Measurements from ENCODE around the gene NUP210L.
A peak's percentile ranks its signal among the peaks of the same experiment; 100 is the strongest.
"Not testable (repeated sequence)": the region's sequence is repeated elsewhere in the genome, so short reads cannot be mapped to it uniquely, and the experiment has no call there.

The NUP210L gene

GRCh38 chr1:154100141-154100540 lies 54.7 kb downstream of the NUP210L start:
- not testable (repeated sequence) for H3K79me1 ChIP-seq (replicated peaks; ENCODE audit: low read length, poor library complexity, severe bottlenecking); H3K4me1 ChIP-seq (ENCODE audit: control insufficient read depth, insufficient read depth, low read depth, low read length); H3K9me3 ChIP-seq (ENCODE audit: control insufficient read depth, low read length); H3K27ac ChIP-seq (ENCODE audit: low read length, poor library complexity, severe bottlenecking); H4K8ac ChIP-seq (ENCODE audit: low read length); H3K4ac ChIP-seq (ENCODE audit: low read depth in 1 of 2, low read length in 2 of 2); H3K18ac ChIP-seq (ENCODE audit: low read depth in 1 of 2, low read length in 2 of 2); H3K4me2 ChIP-seq (ENCODE audit: low read length, poor library complexity, severe bottlenecking); H2BK12ac ChIP-seq (ENCODE audit: low read length in 2 of 2); H2BK15ac ChIP-seq (ENCODE audit: low read depth, poor library complexity, severe bottlenecking); H4K91ac ChIP-seq (ENCODE audit: low read length); H3K4me3 ChIP-seq (ENCODE audit: insufficient read depth in 1 of 2, low read depth in 1 of 2, low read length in 2 of 2); H2AK5ac ChIP-seq (ENCODE audit: low read length, severe bottlenecking); H2BK120ac ChIP-seq (ENCODE audit: low read depth, low read length); H3K23ac ChIP-seq (ENCODE audit: low read length in 2 of 2); DNase-seq; H3K9ac ChIP-seq (ENCODE audit: low read length); H3K14ac ChIP-seq (ENCODE audit: low read length in 2 of 2); H2AFZ ChIP-seq (ENCODE audit: low read depth, low read length); H2BK5ac ChIP-seq (ENCODE audit: low read depth, low read length, poor library complexity, severe bottlenecking); H3K27me3 ChIP-seq (ENCODE audit: control insufficient read depth in 1 of 2, insufficient read depth in 1 of 2, low read length in 2 of 2); H3K36me3 ChIP-seq (ENCODE audit: control insufficient read depth in 1 of 2, insufficient read depth in 2 of 2, low read depth in 1 of 2, low read length in 2 of 2)
- 86% methylated on average over 5 of the region's 5 CpGs for WGBS

- no peak overlapping the region for H2BK5ac ChIP-seq (ENCODE audit: low read depth, low read length, poor library complexity, severe bottlenecking)
- no peak for DNase-seq
- WGBS, result 67% methylated on average over 2 of the region's 2 CpGs
Observed at GRCh38 chr1:154097873-154098272, 57.0 kb downstream of the NUP210L start.

GRCh38 chr1:154095456-154096060 lies 59.3 kb downstream of the NUP210L start:
- no peaks in the 10 kb centered on the region for H3K4me1 ChIP-seq (ENCODE audit: control insufficient read depth, insufficient read depth, low read depth, low read length)
- no peak overlapping the region for H2BK15ac ChIP-seq (ENCODE audit: low read depth, poor library complexity, severe bottlenecking)
- no peak overlapping the region for H3K9ac ChIP-seq (ENCODE audit: low read length)
- H3K18ac ChIP-seq (ENCODE audit: low read depth in 1 of 2, low read length in 2 of 2), result no peak overlapping the region
- no peak overlapping the region for H2BK12ac ChIP-seq (ENCODE audit: low read length in 2 of 2)
- H2BK5ac ChIP-seq (ENCODE audit: low read depth, low read length, poor library complexity, severe bottlenecking), result no peak overlapping the region
- H3K79me1 ChIP-seq (replicated peaks; ENCODE audit: low read length, poor library complexity, severe bottlenecking), result no peaks in the 10 kb centered on the region
- no peak overlapping the region for H3K4ac ChIP-seq (ENCODE audit: low read depth in 1 of 2, low read length in 2 of 2)
- no peak for DNase-seq
- H2AFZ ChIP-seq (ENCODE audit: low read depth, low read length), result no peak overlapping the region
- no peak overlapping the region for H3K4me2 ChIP-seq (ENCODE audit: low read length, poor library complexity, severe bottlenecking)
- H3K27ac ChIP-seq (ENCODE audit: low read length, poor library complexity, severe bottlenecking), result no peak overlapping the region
- H3K23ac ChIP-seq (ENCODE audit: low read length in 2 of 2), result no peak overlapping the region
- H3K4me3 ChIP-seq (ENCODE audit: insufficient read depth in 1 of 2, low read depth in 1 of 2, low read length in 2 of 2), result no peak overlapping the region
- H3K14ac ChIP-seq (ENCODE audit: low read length in 2 of 2), result no peak overlapping the region
- H2AK5ac ChIP-seq (ENCODE audit: low read length, severe bottlenecking), result no peak overlapping the region
- H4K8ac ChIP-seq (ENCODE audit: low read length), result no peak overlapping the region
- 100% methylated on average over 1 of the region's 2 CpGs for WGBS
- H4K91ac ChIP-seq (ENCODE audit: low read length), result no peak overlapping the region
- H3K27me3 ChIP-seq (ENCODE audit: control insufficient read depth in 1 of 2, insufficient read depth in 1 of 2, low read length in 2 of 2), result no peaks in the 10 kb centered on the region
- H2BK120ac ChIP-seq (ENCODE audit: low read depth, low read length), result no peak overlapping the region
- H3K9me3 ChIP-seq (ENCODE audit: control insufficient read depth, low read length), result no peaks in the 10 kb centered on the region
- no peaks in the 10 kb centered on the region for H3K36me3 ChIP-seq (ENCODE audit: control insufficient read depth in 1 of 2, insufficient read depth in 2 of 2, low read depth in 1 of 2, low read length in 2 of 2)

More at GRCh38 chr1:154097873-154098272, 57.0 kb downstream of the NUP210L start:
- Histone ChIP-seq H3K27ac (ENCODE audit: low read length, poor library complexity, severe bottlenecking) (no peak overlapping the region), H3K23ac (ENCODE audit: low read length in 2 of 2) (no peak overlapping the region), H3K9ac (ENCODE audit: low read length) (no peak overlapping the region), H4K91ac (ENCODE audit: low read length) (no peak overlapping the region), H3K4me1 (ENCODE audit: control insufficient read depth, insufficient read depth, low read depth, low read length) (no peaks in the 10 kb centered on the region), H3K4me3 (ENCODE audit: insufficient read depth in 1 of 2, low read depth in 1 of 2, low read length in 2 of 2) (no peak overlapping the region), H2BK12ac (ENCODE audit: low read length in 2 of 2) (no peak overlapping the region), H3K4me2 (ENCODE audit: low read length, poor library complexity, severe bottlenecking) (no peak overlapping the region), H3K18ac (ENCODE audit: low read depth in 1 of 2, low read length in 2 of 2) (no peak overlapping the region), H4K8ac (ENCODE audit: low read length) (no peak overlapping the region), H3K4ac (ENCODE audit: low read depth in 1 of 2, low read length in 2 of 2) (no peak overlapping the region), H3K27me3 (ENCODE audit: control insufficient read depth in 1 of 2, insufficient read depth in 1 of 2, low read length in 2 of 2) (no peaks in the 10 kb centered on the region), H3K79me1 (replicated peaks; ENCODE audit: low read length, poor library complexity, severe bottlenecking) (no peaks in the 10 kb centered on the region), H3K14ac (ENCODE audit: low read length in 2 of 2) (peak overlapping the region in 1 of 2 experiments; percentile 77), H2AFZ (ENCODE audit: low read depth, low read length) (no peak overlapping the region), H3K9me3 (ENCODE audit: control insufficient read depth, low read length) (no peaks in the 10 kb centered on the region), H2BK120ac (ENCODE audit: low read depth, low read length) (no peak overlapping the region), H3K36me3 (ENCODE audit: control insufficient read depth in 1 of 2, insufficient read depth in 2 of 2, low read depth in 1 of 2, low read length in 2 of 2) (no peaks in the 10 kb centered on the region), H2BK15ac (ENCODE audit: low read depth, poor library complexity, severe bottlenecking) (no peak overlapping the region), H2AK5ac (ENCODE audit: low read length, severe bottlenecking) (no peak overlapping the region)

- H3K18ac ChIP-seq (ENCODE audit: low read depth in 1 of 2, low read length in 2 of 2), result no peak overlapping the region
- WGBS, result no CpG with 5 or more reads among the region's 4 CpGs
- no peak overlapping the region for H3K23ac ChIP-seq (ENCODE audit: low read length in 2 of 2)
Observed at GRCh38 chr1:154094411-154094810, 60.5 kb downstream of the NUP210L start.

More at GRCh38 chr1:154094411-154094810, 60.5 kb downstream of the NUP210L start:
- Histone ChIP-seq H3K4me3 (ENCODE audit: insufficient read depth in 1 of 2, low read depth in 1 of 2, low read length in 2 of 2) (no peak overlapping the region), H3K9ac (ENCODE audit: low read length) (no peak overlapping the region), H2AFZ (ENCODE audit: low read depth, low read length) (no peak overlapping the region), H3K4me2 (ENCODE audit: low read length, poor library complexity, severe bottlenecking) (no peak overlapping the region), H2BK12ac (ENCODE audit: low read length in 2 of 2) (no peak overlapping the region), H3K4ac (ENCODE audit: low read depth in 1 of 2, low read length in 2 of 2) (no peak overlapping the region), H2AK5ac (ENCODE audit: low read length, severe bottlenecking) (no peak overlapping the region), H4K8ac (ENCODE audit: low read length) (no peak overlapping the region), H3K79me1 (replicated peaks; ENCODE audit: low read length, poor library complexity, severe bottlenecking) (no peaks in the 10 kb centered on the region), H3K9me3 (ENCODE audit: control insufficient read depth, low read length) (no peaks in the 10 kb centered on the region), H3K36me3 (ENCODE audit: control insufficient read depth in 1 of 2, insufficient read depth in 2 of 2, low read depth in 1 of 2, low read length in 2 of 2) (no peaks in the 10 kb centered on the region), H3K27me3 (ENCODE audit: control insufficient read depth in 1 of 2, insufficient read depth in 1 of 2, low read length in 2 of 2) (no peaks in the 10 kb centered on the region), H2BK120ac (ENCODE audit: low read depth, low read length) (no peak overlapping the region), H3K27ac (ENCODE audit: low read length, poor library complexity, severe bottlenecking) (no peak overlapping the region), H3K4me1 (ENCODE audit: control insufficient read depth, insufficient read depth, low read depth, low read length) (no peaks in the 10 kb centered on the region), H3K14ac (ENCODE audit: low read length in 2 of 2) (no peak overlapping the region), H2BK5ac (ENCODE audit: low read depth, low read length, poor library complexity, severe bottlenecking) (no peak overlapping the region), H4K91ac (ENCODE audit: low read length) (no peak overlapping the region), H2BK15ac (ENCODE audit: low read depth, poor library complexity, severe bottlenecking) (no peak overlapping the region)
- DNase-seq, result no peak

All from mesenchymal stem cell (in vitro differentiated cells and primary cell).